Suprapubic skin (tissue), 4 donors: ENCODE data around the gene LOXL3. TPM values are rescaled to one million over a fixed set of nuclear protein-coding genes. Genes with fewer than 3 reads are reported as not detected.
"Not testable (repeated sequence)": the region's sequence is repeated elsewhere in the genome, so short reads cannot be mapped to it uniquely, and the experiment has no call there.

Source experiments
- DNase-seq, 2 donors: peaks; one replicate each; pipeline ENCODE4 v3.0.0-alpha.2; 2019; ENCODE audit warnings: low spot score in 2 of 2
- H3K27ac ChIP-seq: fragments of 200-600 bp; sonication (generic); one replicate; pipeline ENCODE4 v1.5.1; 2019
- H3K27me3 ChIP-seq: fragments of 200-600 bp; sonication (generic); one replicate; pipeline ENCODE4 v1.5.1; 2019
- H3K36me3 ChIP-seq: fragments of 200-600 bp; sonication (generic); one replicate; pipeline ENCODE4 v1.5.1; 2019
- H3K4me1 ChIP-seq: fragments of 200-600 bp; sonication (generic); one replicate; pipeline ENCODE4 v1.5.1; 2019
- H3K4me3 ChIP-seq: fragments of 200-600 bp; sonication (generic); one replicate; pipeline ENCODE4 v1.5.1; 2019; ENCODE audit warnings: mild to moderate bottlenecking
- H3K9me3 ChIP-seq: fragments of 200-600 bp; sonication (generic); one replicate; pipeline ENCODE4 v1.5.1; 2019
- CTCF ChIP-seq, 2 donors: fragments of 200-600 bp in 1 of 2; fragments of 450-650 bp in 1 of 2; sonication (generic) in 1 of 2; IDR thresholded peaks; one replicate each; pipeline ENCODE4 v1.5.1; 2016 to 2019; ENCODE audit warnings: antibody characterized with exemption in 2 of 2, mild to moderate bottlenecking in 1 of 2, moderate library complexity in 1 of 2
- EP300 ChIP-seq: sonication (generic); formaldehyde crosslinking; IDR thresholded peaks from one replicate; pipeline ENCODE4 v1.6.1; 2017; ENCODE audit warnings: antibody characterized with exemption
- POLR2A ChIP-seq, 2 donors: fragments of 450-650 bp; IDR thresholded peaks; one replicate each; pipeline ENCODE4 v1.6.1; 2017; ENCODE audit warnings: antibody characterized with exemption in 2 of 2, mild to moderate bottlenecking in 2 of 2, moderate library complexity in 2 of 2
- POLR2AphosphoS5 ChIP-seq, 3 donors: sonication (generic); formaldehyde crosslinking; IDR thresholded peaks; one replicate each; pipeline ENCODE4 v1.6.1; 2017; ENCODE audit warnings: antibody characterized with exemption in 3 of 3
- whole genome bisulfite sequencing: methylation state at CpG from one replicate; pipeline ENCODE4 v1.1.5; 2018; 5-methylcytosine and 5-hydroxymethylcytosine counted together
- total RNA-seq, 4 donors: library from RNA; depleted of rRNA; stranded (reverse); fragments of >200 nt; gene quantifications; one replicate each; pipeline ENCODE4 v1.1.0, GENCODE V29; 2016

Gene LOXL3
- total RNA-seq, 4 donors from 2014 or later: 0.23 to 3.8 (median 1.5) TPM

GRCh38 chr2:74491648-74492544 is 61.8 kb downstream of the LOXL3 start:
- no peaks in the 10 kb centered on the region for H3K4me1 ChIP-seq
- H3K4me3 ChIP-seq: no peak overlapping the region
- no peaks in the 10 kb centered on the region for H3K27me3 ChIP-seq
- DNase-seq: no peak
- H3K9me3 ChIP-seq: no peaks in the 10 kb centered on the region
- H3K27ac ChIP-seq: no peak overlapping the region
- WGBS: 97% methylated on average over 11 of the region's 12 CpGs
- TF ChIP-seq EP300 (no peak), POLR2A (IDR thresholded peaks at IDR 0.05) (no peak), POLR2AphosphoS5 (IDR thresholded peaks at IDR 0.05) (no peak), CTCF (IDR thresholded peaks at IDR 0.05) (no peak)
- H3K36me3 ChIP-seq: peaks cover 56% of the 10 kb centered on the region

- Histone ChIP-seq H3K4me1 (no peaks in the 10 kb centered on the region), H3K9me3 (no peaks in the 10 kb centered on the region), H3K27me3 (no peaks in the 10 kb centered on the region), H3K4me3 (no peak overlapping the region), H3K36me3 (peaks cover 58% of the 10 kb centered on the region), H3K27ac (no peak overlapping the region)
- TF ChIP-seq POLR2A (IDR thresholded peaks at IDR 0.05): no peak
- no peak for TF ChIP-seq POLR2AphosphoS5 (IDR thresholded peaks at IDR 0.05)
- TF ChIP-seq CTCF (IDR thresholded peaks at IDR 0.05): no peak
- no peak for TF ChIP-seq EP300
- WGBS: 95% methylated on average over 9 of the region's 9 CpGs
- DNase-seq: no peak
Measured at GRCh38 chr2:74489906-74490305, 63.8 kb downstream of the LOXL3 start.

GRCh38 chr2:74488643-74489481 is 64.9 kb downstream of the LOXL3 start:
- 85% methylated on average over 9 of the region's 9 CpGs for WGBS
- Histone ChIP-seq H3K27ac (no peak overlapping the region), H3K4me3 (no peak overlapping the region), H3K4me1 (peaks cover 4% of the 10 kb centered on the region), H3K9me3 (no peaks in the 10 kb centered on the region), H3K27me3 (no peaks in the 10 kb centered on the region), H3K36me3 (peaks cover 52% of the 10 kb centered on the region)
- TF ChIP-seq CTCF (IDR thresholded peaks at IDR 0.05): no peak
- no peak for TF ChIP-seq POLR2AphosphoS5 (IDR thresholded peaks at IDR 0.05)
- no peak for TF ChIP-seq EP300
- no peak for TF ChIP-seq POLR2A (IDR thresholded peaks at IDR 0.05)
- DNase-seq: no peak

- Histone ChIP-seq H3K4me1 (peaks cover 22% of the 10 kb centered on the region), H3K27me3 (no peaks in the 10 kb centered on the region), H3K9me3 (no peaks in the 10 kb centered on the region), H3K27ac (no peak overlapping the region), H3K36me3 (peaks cover 25% of the 10 kb centered on the region), H3K4me3 (no peak overlapping the region)
- DNase-seq: no peak
- TF ChIP-seq POLR2AphosphoS5 (IDR thresholded peaks at IDR 0.05) (no peak), POLR2A (IDR thresholded peaks at IDR 0.05) (no peak), CTCF (IDR thresholded peaks at IDR 0.05) (no peak), EP300 (no peak)
- WGBS: 81% methylated on average over 2 of the region's 2 CpGs
Measured at GRCh38 chr2:74486141-74486540, 67.6 kb downstream of the LOXL3 start.

GRCh38 chr2:74483675-74484164 is 70.0 kb downstream of the LOXL3 start:
- Histone ChIP-seq H3K4me1 (peaks cover 31% of the 10 kb centered on the region), H3K4me3 (peak overlapping the region; percentile 79)
- H3K27ac ChIP-seq, H3K27me3 ChIP-seq, DNase-seq, H3K36me3 ChIP-seq, H3K9me3 ChIP-seq: not testable (repeated sequence)
- 80% methylated on average over 19 of the region's 19 CpGs for WGBS
